Measurements from ENCODE around the gene GJA5.

Gene GJA5

DNA sequence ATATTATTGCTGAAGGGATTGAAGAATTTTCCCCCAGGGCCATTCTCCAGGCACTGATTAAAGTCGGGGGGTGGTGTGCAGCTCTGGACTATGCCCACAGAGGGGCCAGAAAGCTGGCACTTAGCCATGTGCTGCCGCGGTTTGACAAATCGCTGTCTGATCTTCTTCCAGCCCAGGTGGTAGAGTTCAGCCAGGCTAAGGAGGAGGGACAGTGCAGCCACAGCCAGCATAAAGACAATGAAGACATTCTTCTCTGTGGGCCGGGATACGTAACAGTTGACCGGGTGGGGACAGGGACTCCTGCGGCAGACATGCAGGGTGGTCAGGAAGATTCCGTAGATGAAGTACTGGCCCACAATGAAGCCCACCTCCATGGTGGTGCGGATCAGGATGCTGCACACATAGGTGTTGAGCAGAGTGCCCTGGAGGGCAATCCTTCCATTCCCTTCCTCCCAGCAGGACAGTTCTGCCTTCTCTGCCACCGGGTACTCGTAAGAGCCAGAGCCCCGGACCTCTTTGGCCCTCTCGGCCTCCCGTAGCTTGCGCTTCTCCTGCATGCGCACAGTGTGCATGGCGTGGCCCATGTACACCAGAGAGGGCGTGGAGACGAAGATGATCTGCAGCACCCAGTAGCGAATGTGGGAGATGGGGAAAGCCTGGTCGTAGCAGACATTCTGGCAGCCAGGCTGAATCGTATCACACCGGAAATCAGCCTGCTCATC is 1.9 kb downstream of the GJA5 start:
- Histone ChIP-seq H3K27me3 (no peaks in the 10 kb centered on the region; the same call in 1 of the 2 replicates), H3K36me3 (no peaks in the 10 kb centered on the region), H3K4me3 (ENCODE audit: low read depth, low read length) (no peak overlapping the region), H3K4me1 (peaks cover 4% of the 10 kb centered on the region), H3K9me3 (no peaks in the 10 kb centered on the region)
- peak; percentile 19 for DNase-seq
- TF ChIP-seq, protein P1, sequence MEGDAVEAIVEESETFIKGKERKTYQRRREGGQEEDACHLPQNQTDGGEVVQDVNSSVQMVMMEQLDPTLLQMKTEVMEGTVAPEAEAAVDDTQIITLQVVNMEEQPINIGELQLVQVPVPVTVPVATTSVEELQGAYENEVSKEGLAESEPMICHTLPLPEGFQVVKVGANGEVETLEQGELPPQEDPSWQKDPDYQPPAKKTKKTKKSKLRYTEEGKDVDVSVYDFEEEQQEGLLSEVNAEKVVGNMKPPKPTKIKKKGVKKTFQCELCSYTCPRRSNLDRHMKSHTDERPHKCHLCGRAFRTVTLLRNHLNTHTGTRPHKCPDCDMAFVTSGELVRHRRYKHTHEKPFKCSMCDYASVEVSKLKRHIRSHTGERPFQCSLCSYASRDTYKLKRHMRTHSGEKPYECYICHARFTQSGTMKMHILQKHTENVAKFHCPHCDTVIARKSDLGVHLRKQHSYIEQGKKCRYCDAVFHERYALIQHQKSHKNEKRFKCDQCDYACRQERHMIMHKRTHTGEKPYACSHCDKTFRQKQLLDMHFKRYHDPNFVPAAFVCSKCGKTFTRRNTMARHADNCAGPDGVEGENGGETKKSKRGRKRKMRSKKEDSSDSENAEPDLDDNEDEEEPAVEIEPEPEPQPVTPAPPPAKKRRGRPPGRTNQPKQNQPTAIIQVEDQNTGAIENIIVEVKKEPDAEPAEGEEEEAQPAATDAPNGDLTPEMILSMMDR (IDR thresholded peaks at IDR 0.05; ENCODE audit: low read depth, low read length) = no peak

GRCh38 chr1:147757015-147757990 is 3.1 kb downstream of the GJA5 start:
- no peak for DNase-seq
- H3K9me3 ChIP-seq = no peaks in the 10 kb centered on the region
- peaks cover 4% of the 10 kb centered on the region for H3K4me1 ChIP-seq
- no peaks in the 10 kb centered on the region; the same call in 1 of the 2 replicates for H3K27me3 ChIP-seq
- TF ChIP-seq, protein P1 (IDR thresholded peaks at IDR 0.05; ENCODE audit: low read depth, low read length) = no peak
- H3K36me3 ChIP-seq = no peaks in the 10 kb centered on the region
- no peak overlapping the region for H3K4me3 ChIP-seq (ENCODE audit: low read depth, low read length)

- DNase-seq = no peak
- H3K9me3 ChIP-seq = no peaks in the 10 kb centered on the region
- no peak overlapping the region for H3K4me3 ChIP-seq (ENCODE audit: low read depth, low read length)
- H3K4me1 ChIP-seq = peaks cover 4% of the 10 kb centered on the region
- H3K36me3 ChIP-seq = no peaks in the 10 kb centered on the region
- TF ChIP-seq, protein P1 (IDR thresholded peaks at IDR 0.05; ENCODE audit: low read depth, low read length) = no peak
- no peaks in the 10 kb centered on the region; the same call in 1 of the 2 replicates for H3K27me3 ChIP-seq
These were observed 4.1 kb downstream of the GJA5 start for GRCh38 chr1:147756341-147756740.

DNA sequence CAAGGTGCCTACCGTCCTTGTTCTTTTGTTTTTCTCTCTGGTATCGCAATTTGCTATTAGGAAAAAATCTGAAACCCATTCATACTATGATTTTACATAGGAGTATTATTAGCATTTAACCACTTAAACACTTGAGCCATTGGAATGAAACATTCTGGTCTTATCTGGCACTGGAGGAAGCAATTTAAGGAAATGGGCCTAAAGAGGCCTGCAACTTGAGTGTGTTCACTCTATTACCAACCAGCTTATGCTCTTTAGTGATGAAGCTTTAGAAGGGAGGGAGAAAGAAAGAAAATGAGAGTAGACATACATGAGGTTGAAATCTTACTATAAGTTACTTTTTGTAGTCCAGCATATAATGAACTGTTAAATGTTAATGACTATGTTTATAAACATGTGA is 5.7 kb downstream of the GJA5 start:
- TF ChIP-seq, protein P1 (IDR thresholded peaks at IDR 0.05; ENCODE audit: low read depth, low read length) = no peak
- Histone ChIP-seq H3K4me1 (peaks cover 4% of the 10 kb centered on the region), H3K27me3 (no peaks in the 10 kb centered on the region; the same call in 1 of the 2 replicates), H3K36me3 (no peaks in the 10 kb centered on the region), H3K9me3 (no peaks in the 10 kb centered on the region), H3K4me3 (ENCODE audit: low read depth, low read length) (no peak overlapping the region)
- no peak for DNase-seq

DNA sequence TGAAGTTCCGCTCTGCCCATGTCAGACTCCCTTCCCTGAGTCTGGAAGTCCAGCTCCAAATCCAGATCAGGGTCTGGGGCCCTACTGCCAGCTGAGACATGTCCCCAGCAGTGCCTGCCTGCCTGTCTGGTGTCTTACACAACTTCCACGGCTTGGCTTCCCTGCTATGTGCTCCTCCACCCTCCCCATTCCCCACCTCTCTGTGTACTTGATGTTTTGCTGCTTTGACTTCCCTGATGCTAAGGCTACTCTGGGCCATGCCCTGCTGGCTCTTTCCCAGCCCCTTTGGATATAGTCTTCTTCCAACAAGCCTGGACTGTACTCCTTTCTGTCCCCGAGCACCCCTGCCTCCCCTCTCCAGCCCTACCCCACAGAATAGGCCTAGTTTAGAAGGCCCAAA is 7.3 kb downstream of the GJA5 start:
- H3K4me1 ChIP-seq = no peaks in the 10 kb centered on the region
- no peaks in the 10 kb centered on the region; the same call in 1 of the 2 replicates for H3K27me3 ChIP-seq
- no peaks in the 10 kb centered on the region for H3K9me3 ChIP-seq
- TF ChIP-seq, protein P1 (IDR thresholded peaks at IDR 0.05; ENCODE audit: low read depth, low read length) = no peak
- H3K4me3 ChIP-seq (ENCODE audit: low read depth, low read length) = no peak overlapping the region
- no peak for DNase-seq
- no peaks in the 10 kb centered on the region for H3K36me3 ChIP-seq

Measured in BE2C (cell line).